Measurements from ENCODE around the gene PCED1A.

- no peak for TF ChIP-seq SUZ12 (IDR thresholded peaks at IDR 0.05; ENCODE audit: extremely low read depth, insufficient read depth, insufficient read length)
- no peak for TF ChIP-seq ZNF274 (IDR thresholded peaks at IDR 0.05; ENCODE audit: low read depth, low read length)
These were observed 18.1 kb upstream of the PCED1A start for GRCh38 chr20:2858591-2858990.

All from NT2/D1 (cell line).